Fibroblast of villous mesenchyme (primary cell): ENCODE results near the gene TMEM139. TPM values are rescaled to one million over a fixed set of nuclear protein-coding genes. Genes with fewer than 3 reads are reported as not detected.

ENCODE experiments used
- DNase-seq: peaks from one replicate; pipeline ENCODE4 v3.0.0-alpha.2; 2010; ENCODE audit warnings: low read depth
- H3K4me3 ChIP-seq: 2 replicates; pipeline ENCODE4 v1.5.1; 2011; ENCODE audit warnings: low read depth, mild to moderate bottlenecking, low read length
- CTCF ChIP-seq: IDR thresholded peaks from 2 replicates; pipeline ENCODE4 v1.5.1; 2012; ENCODE audit warnings: low read depth, mild to moderate bottlenecking, low read length; ENCODE audit not compliant: insufficient read depth
- total RNA-seq: library from RNA; depleted of rRNA; stranded (reverse); fragments of >200 nt; gene quantifications from 2 replicates; pipeline ENCODE4 v1.2.3, GENCODE V29; 2012

TMEM139 gene
- not detected in 2 replicates for total RNA-seq

GRCh38 chr7:143284591-143285469, at the start of gene TMEM139:
TSS of gene TMEM139 (plus strand) at chr7:143284958. CDS start at chr7:143285958, 1,000 bp downstream.
- DNase-seq, result no peak
- no peak for TF ChIP-seq CTCF
- no peak within 1 kb of the TSS for H3K4me3 ChIP-seq

GRCh38 chr7:143235561-143235960, 49.2 kb upstream of the TMEM139 start:
- no peak for TF ChIP-seq CTCF
- H3K4me3 ChIP-seq, result no peak overlapping the region
- DNase-seq, result no peak

- DNase-seq, result no peak
- no peak for TF ChIP-seq CTCF
Observed at GRCh38 chr7:143236408-143236990, 48.3 kb upstream of the TMEM139 start.

GRCh38 chr7:143237366-143237765, 47.4 kb upstream of the TMEM139 start:
- H3K4me3 ChIP-seq, result no peak overlapping the region
- DNase-seq, result no peak
- no peak for TF ChIP-seq CTCF

More at GRCh38 chr7:143236408-143236990, 48.3 kb upstream of the TMEM139 start:
- H3K4me3 ChIP-seq, result no peak overlapping the region

GRCh38 chr7:143238289-143238980, 46.3 kb upstream of the TMEM139 start:
- no peak overlapping the region for H3K4me3 ChIP-seq
- DNase-seq, result no peak
- no peak for TF ChIP-seq CTCF

- no peak overlapping the region for H3K4me3 ChIP-seq
- TF ChIP-seq CTCF, result no peak
Observed at GRCh38 chr7:143239813-143240212, 44.9 kb upstream of the TMEM139 start.

More at GRCh38 chr7:143239813-143240212, 44.9 kb upstream of the TMEM139 start:
- peak; percentile 69 for DNase-seq
